ENCODE data around the gene PROCA1.

The PROCA1 gene

GRCh38 chr17:28711723-28712031 is at the start of gene PROCA1:
TSS of gene PROCA1 (minus strand) at chr17:28711888. CDS start at chr17:28711660, 228 bp downstream.
- DNase-seq = no peak

GRCh38 chr17:28760601-28761562 is 49.2 kb upstream of the PROCA1 start:
- no peak for DNase-seq

GRCh38 chr17:28759256-28759865 is 47.7 kb upstream of the PROCA1 start:
- DNase-seq = no peak

- no peak for DNase-seq
Observed at GRCh38 chr17:28758411-28759121, 46.9 kb upstream of the PROCA1 start.

- no peak for DNase-seq
Observed at GRCh38 chr17:28756049-28756804, 44.5 kb upstream of the PROCA1 start.

GRCh38 chr17:28755486-28755885 is 43.8 kb upstream of the PROCA1 start:
- no peak for DNase-seq

- no peak for DNase-seq
Observed at GRCh38 chr17:28751600-28752366, 40.1 kb upstream of the PROCA1 start.

GRCh38 chr17:28750178-28751047 is 38.7 kb upstream of the PROCA1 start:
- DNase-seq = no peak

- DNase-seq = no peak
Observed at GRCh38 chr17:28749516-28750177, 38.0 kb upstream of the PROCA1 start.

- DNase-seq = no peak
Observed at GRCh38 chr17:28748852-28749515, 37.3 kb upstream of the PROCA1 start.

- no peak for DNase-seq
Observed at GRCh38 chr17:28747801-28748750, 36.4 kb upstream of the PROCA1 start.

GRCh38 chr17:28747051-28747691 is 35.5 kb upstream of the PROCA1 start:
- no peak for DNase-seq

GRCh38 chr17:28746611-28747050 is 34.9 kb upstream of the PROCA1 start:
- DNase-seq = no peak

- no peak for DNase-seq
Observed at GRCh38 chr17:28745786-28746411, 34.2 kb upstream of the PROCA1 start.

- no peak for DNase-seq
Observed at GRCh38 chr17:28744972-28745785, 33.5 kb upstream of the PROCA1 start.

GRCh38 chr17:28744104-28744971 is 32.6 kb upstream of the PROCA1 start:
- no peak for DNase-seq
